Adrenal gland (tissue), 19 donors: ENCODE measurements around the gene IGFBP5. TPM values are rescaled to one million over a fixed set of nuclear protein-coding genes. Genes with fewer than 3 reads are reported as not detected.

Experiments
- DNase-seq, 7 donors: peaks; one replicate each; pipeline ENCODE4 v3.0.0-alpha.2; 2019 to 2020
- H3K27ac ChIP-seq, 5 donors: fragments of 200-600 bp; sonication (generic) in 4 of 5; 1 replicate in 3 of 5; 2 replicates in 2 of 5; pipeline versions ENCODE4 v1.5.1 to v1.8.0; 2016 to 2020; ENCODE audit warnings: mild to moderate bottlenecking in 1 of 5
- H3K27me3 ChIP-seq: fragments of 200-600 bp; 2 replicates; pipeline ENCODE4 v1.8.0; 2021
- H3K36me3 ChIP-seq, 2 donors: fragments of 200-600 bp; replicated peaks in 1 of 2; 1 replicate in 1 of 2; 2 replicates in 1 of 2; pipeline versions ENCODE4 v1.5.1 to v1.8.0; 2018 to 2022
- H3K4me1 ChIP-seq, 2 donors: fragments of 200-600 bp; replicated peaks in 1 of 2; 1 replicate in 1 of 2; 2 replicates in 1 of 2; pipeline versions ENCODE4 v1.5.1 to v1.8.0; 2018 to 2021
- H3K4me3 ChIP-seq, 4 donors: fragments of 200-600 bp; sonication (generic) in 3 of 4; one replicate each; pipeline ENCODE4 v1.5.1; 2016 to 2018
- H3K9me3 ChIP-seq, 3 donors: fragments of 200-600 bp; sonication (generic) in 1 of 3; replicated peaks in 1 of 3; 1 replicate in 2 of 3; 2 replicates in 1 of 3; pipeline versions ENCODE4 v1.5.1 to v1.8.0; 2016 to 2021
- CTCF ChIP-seq, 6 experiments: fragments of 450-650 bp in 4 of 6; fragments of 200-600 bp in 2 of 6; sonication (generic) in 1 of 6; IDR thresholded peaks; 1 replicate in 5 of 6; 2 replicates in 1 of 6; pipeline versions ENCODE4 v1.5.1 to v1.8.0; 2016 to 2021; ENCODE audit warnings: antibody characterized with exemption in 6 of 6, mild to moderate bottlenecking in 2 of 6, moderate library complexity in 1 of 6
- POLR2A ChIP-seq, 2 donors: fragments of 450-650 bp; IDR thresholded peaks; one replicate each; pipeline ENCODE4 v1.6.1; 2017; ENCODE audit warnings: antibody characterized with exemption in 2 of 2, mild to moderate bottlenecking in 2 of 2, moderate library complexity in 1 of 2
- WGBS, 4 donors: extraction: QIAGEN DNeasy Blood & Tissue Kit in 2 of 4; methylation state at CpG; one replicate each; pipeline versions ENCODE4 v1.1.5 to v1.1.7; 2013 to 2017; 5-methylcytosine and 5-hydroxymethylcytosine counted together
- intact Hi-C, 2 donors: fragments of 100-400 bp; cut with DNase I; formaldehyde crosslinking; loops; one replicate each; pipeline versions ENCODE4 v1.14.1 to v1.15.0; 2022 to 2023
- long read RNA-seq, 10 donors: library from polyadenylated mRNA in 3 of 10; unstranded in 2 of 10; stranded (forward) in 1 of 10; transcript quantifications; one replicate each; pipeline ENCODE4 v2.0.0 and lab custom pipeline, GENCODE V29; 2021 to 2026
- polyA plus RNA-seq, 3 donors: library from polyadenylated mRNA; stranded (reverse); fragments of 200-250 nt in 2 of 3; fragments of 350-450 nt in 1 of 3; fragmentation: Illumina TruSeq in 1 of 3; extraction: RNeasy Lipid Tissue Mini Kit (QIAGEN cat#74804) in 1 of 3; gene quantifications; one replicate each; pipeline ENCODE4 v1.2.3, GENCODE V29; 2013 to 2014
- total RNA-seq, 9 donors: library from RNA; depleted of rRNA in 4 of 9; stranded (reverse); fragments of >200 nt in 4 of 9; fragments of 120-200 nt in 1 of 9; fragmentation: NEBNext Ultra II Directional in 1 of 9; extraction: Animal tissue kit (Norgen Biotek cat#: 25700) in 1 of 9; gene quantifications; one replicate each; pipeline versions ENCODE4 v1.1.0 to v1.2.4, GENCODE V29; 2013 to 2023
- donor health status: healthy with polysubstance abuse.
- donor health status: Bipolar disorder and iron deficiency.
- donor health status: DM: yes; HTN: yes; CAD: no.
- donor health status: DM: no; HTN: no; CAD: no.
- donor health status: DM: no; HTN: no; CAD: no.
- donor health status: DM: yes; HTN: yes; CAD: no.

Gene IGFBP5
- 1,000 to 10,000 TPM in 3 of 9 donors, 100 to 1,000 TPM in 6; 101 to 2,550 (median 743) TPM for total RNA-seq
- polyA plus RNA-seq = 100 to 1,000 TPM in 2 of 3 donors, 10 to 100 TPM in 1; 92.5 to 204 (median 204) TPM
- long read RNA-seq, donor 1, full-length matches to known transcripts = 19 of 19 reads
- long read RNA-seq, donor 1, partial matches to known transcripts = 0 of 19 reads
- long read RNA-seq, donor 1, other reads (novel, unspliced or antisense) = 0 of 19 reads
- long read RNA-seq, donor 2, full-length matches to known transcripts = 44 of 55 reads
- long read RNA-seq, donor 2, partial matches to known transcripts = 11 of 55 reads
- long read RNA-seq, donor 2, other reads (novel, unspliced or antisense) = 0 of 55 reads
- long read RNA-seq, donor 3, full-length matches to known transcripts = 13 of 43 reads
- long read RNA-seq, donor 3, partial matches to known transcripts = 30 of 43 reads
- long read RNA-seq, donor 3, other reads (novel, unspliced or antisense) = 0 of 43 reads
- long read RNA-seq, donor 4, full-length matches to known transcripts = 1 of 251 reads
- long read RNA-seq, donor 4, partial matches to known transcripts = 0 of 251 reads
- long read RNA-seq, donor 4, other reads (novel, unspliced or antisense) = 250 of 251 reads
- long read RNA-seq, donor 5, full-length matches to known transcripts = 107 of 374 reads
- long read RNA-seq, donor 5, partial matches to known transcripts = 5 of 374 reads
- long read RNA-seq, donor 5, other reads (novel, unspliced or antisense) = 262 of 374 reads
- long read RNA-seq, donor 6, full-length matches to known transcripts = 1 of 482 reads
- long read RNA-seq, donor 6, partial matches to known transcripts = 0 of 482 reads
- long read RNA-seq, donor 6, other reads (novel, unspliced or antisense) = 481 of 482 reads
- long read RNA-seq, donor 7, full-length matches to known transcripts = 19 of 46 reads
- long read RNA-seq, donor 7, partial matches to known transcripts = 27 of 46 reads
- long read RNA-seq, donor 7, other reads (novel, unspliced or antisense) = 0 of 46 reads
- long read RNA-seq, donor 8, full-length matches to known transcripts = 74 of 80 reads
- long read RNA-seq, donor 8, partial matches to known transcripts = 6 of 80 reads
- long read RNA-seq, donor 8, other reads (novel, unspliced or antisense) = 0 of 80 reads
- long read RNA-seq, donor 9, full-length matches to known transcripts = 15 of 15 reads
- long read RNA-seq, donor 9, partial matches to known transcripts = 0 of 15 reads
- long read RNA-seq, donor 9, other reads (novel, unspliced or antisense) = 0 of 15 reads
- long read RNA-seq, donor 10, full-length matches to known transcripts = 28 of 39 reads
- long read RNA-seq, donor 10, partial matches to known transcripts = 11 of 39 reads
- long read RNA-seq, donor 10, other reads (novel, unspliced or antisense) = 0 of 39 reads

- intact Hi-C loops = loop anchor here (5.0 to 10.0 kb wide), 2 partner anchors 472 to 479 kb away; no protein-coding TSS in a partner anchor
- 21 to 32% (median 25%) methylated on average over 10 to 16 of the region's 16 CpGs for WGBS, 4 donors
- no peak for TF ChIP-seq CTCF (IDR thresholded peaks at IDR 0.05)
- TF ChIP-seq POLR2A (IDR thresholded peaks at IDR 0.05) = peak; percentile 29 to 67
- Histone ChIP-seq H3K36me3 (no peaks in the 10 kb centered on the region), H3K4me3 (peak within 1 kb of the TSS in 3 of 4 donors; percentile 15 to 59 (median 27)), H3K27ac (peak within 1 kb of the TSS in 4 of 5 donors; percentile 30 to 92 (median 66)), H3K4me1 (peaks cover 23 to 49% of the 10 kb centered on the region in 2 donors), H3K27me3 (no peaks in the 10 kb centered on the region), H3K9me3 (no peaks in the 10 kb centered on the region)
- DNase-seq = peak; percentile 74 to 92 (median 84)
Measured at GRCh38 chr2:216695401-216695821, at the start of gene IGFBP5. Gene IGFBP5, minus strand, starts transcription at chr2:216695549. Its CDS starts 774 bp downstream, at chr2:216694775.

GRCh38 chr2:216743781-216744180 is 48.4 kb upstream of the IGFBP5 start:
- Histone ChIP-seq H3K36me3 (no peaks in the 10 kb centered on the region), H3K9me3 (no peaks in the 10 kb centered on the region), H3K27me3 (no peaks in the 10 kb centered on the region), H3K4me3 (no peak overlapping the region), H3K4me1 (peaks cover 0 to 3% of the 10 kb centered on the region in 2 donors), H3K27ac (no peak overlapping the region)
- intact Hi-C loops = no loop called here
- no peak for DNase-seq
- TF ChIP-seq POLR2A (IDR thresholded peaks at IDR 0.05) (no peak), CTCF (IDR thresholded peaks at IDR 0.05) (no peak)
- 67 to 90% (median 75%) methylated on average over 1 of the region's 1 CpG for WGBS, 4 donors

GRCh38 chr2:216742411-216742810 is 47.1 kb upstream of the IGFBP5 start:
- peaks cover 0 to 3% of the 10 kb centered on the region in 2 donors for H3K4me1 ChIP-seq
- intact Hi-C loops = no loop called here
- peak in 6 of 7 donors; percentile 26 to 71 (median 50) for DNase-seq
- no peaks in the 10 kb centered on the region for H3K36me3 ChIP-seq
- H3K27ac ChIP-seq = peak overlapping the region in 1 of 5 donors; percentile 62
- WGBS, 4 donors = 68 to 75% (median 71%) methylated on average over 3 of the region's 3 CpGs
- no peaks in the 10 kb centered on the region for H3K27me3 ChIP-seq
- no peak overlapping the region for H3K4me3 ChIP-seq
- no peak for TF ChIP-seq POLR2A (IDR thresholded peaks at IDR 0.05)
- TF ChIP-seq CTCF (IDR thresholded peaks at IDR 0.05) = no peak
- H3K9me3 ChIP-seq = no peaks in the 10 kb centered on the region
